Activated T-helper 1 cell treated with Interleukin-2 at 50 U/mL for 16 hours (primary cell): ENCODE measurements around the gene PRKCA.
"Not testable (repeated sequence)": the region's sequence is repeated elsewhere in the genome, so short reads cannot be mapped to it uniquely, and the experiment has no call there.

Experiments used
- DNase-seq: peaks from one replicate; pipeline ENCODE4 v3.0.0-alpha.2; 2020; ENCODE audit warnings: low read depth

PRKCA gene

DNA sequence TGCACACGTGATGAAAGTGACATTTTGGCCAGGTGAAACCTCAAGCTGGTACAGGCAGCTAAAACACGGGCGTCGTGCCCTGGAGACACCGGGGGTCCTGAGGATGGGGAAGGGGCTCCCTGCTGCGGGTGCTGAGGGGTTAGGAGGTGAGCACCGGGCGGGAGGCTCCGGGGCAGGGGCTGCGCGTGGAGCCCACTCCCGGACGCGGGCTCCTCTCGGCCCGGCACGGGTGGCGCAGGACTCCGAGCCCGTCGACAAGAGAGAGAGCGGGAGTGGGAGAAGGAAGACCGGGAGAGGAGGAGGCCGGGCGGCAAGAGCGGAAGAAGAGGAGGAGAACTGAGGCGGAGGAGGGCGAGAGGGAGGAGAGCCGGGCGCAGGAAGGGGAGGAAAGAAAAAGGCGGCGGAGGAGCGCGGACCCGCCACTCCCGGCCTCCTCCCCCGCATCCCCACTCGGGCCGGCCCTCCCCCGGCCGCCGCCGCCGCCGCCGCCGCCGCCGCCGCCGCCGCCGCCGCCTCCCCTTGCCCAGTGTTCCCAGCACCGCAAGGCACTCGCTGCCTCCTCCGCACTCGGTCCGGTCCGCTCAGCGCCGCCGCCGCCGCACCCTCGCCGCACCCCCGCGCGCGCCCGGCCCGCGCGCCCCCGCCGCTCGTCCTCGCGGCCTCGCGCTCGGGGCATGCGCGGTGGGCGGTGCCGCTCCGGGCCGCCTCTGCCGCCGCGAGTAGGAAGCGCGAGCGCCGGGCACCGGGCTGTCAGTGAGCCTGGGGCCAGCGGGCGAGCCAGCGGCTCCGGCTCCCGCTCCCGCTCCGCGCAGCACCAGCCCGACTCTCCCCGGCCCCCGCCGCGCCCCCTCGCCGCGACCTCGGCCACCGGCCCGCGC is at the start of gene PRKCA:
PRKCA (plus strand) TSS at position 750 of the 878 bp plus-strand sequence.
- peak; percentile 68 for DNase-seq

DNA sequence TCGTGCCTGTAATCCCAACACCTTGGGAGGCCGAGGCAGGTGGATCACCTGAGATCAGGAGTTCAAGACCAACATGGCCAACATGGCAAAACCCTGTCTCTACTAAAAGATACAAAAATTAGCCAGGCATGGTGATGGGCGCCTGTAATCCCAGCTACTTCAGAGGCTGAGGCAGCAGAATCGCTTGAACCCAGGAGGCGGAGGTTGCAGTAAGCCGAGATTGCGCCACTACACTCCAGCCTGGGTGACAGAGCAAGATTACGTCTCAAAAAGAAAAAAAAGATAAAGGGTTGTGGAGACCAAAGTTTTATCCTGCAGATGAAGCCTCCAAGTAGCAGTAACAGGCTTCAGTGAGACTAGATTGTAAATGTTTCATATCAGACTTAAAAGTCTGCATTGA is 49.0 kb upstream of the PRKCA start:
- not testable (repeated sequence) for DNase-seq

DNA sequence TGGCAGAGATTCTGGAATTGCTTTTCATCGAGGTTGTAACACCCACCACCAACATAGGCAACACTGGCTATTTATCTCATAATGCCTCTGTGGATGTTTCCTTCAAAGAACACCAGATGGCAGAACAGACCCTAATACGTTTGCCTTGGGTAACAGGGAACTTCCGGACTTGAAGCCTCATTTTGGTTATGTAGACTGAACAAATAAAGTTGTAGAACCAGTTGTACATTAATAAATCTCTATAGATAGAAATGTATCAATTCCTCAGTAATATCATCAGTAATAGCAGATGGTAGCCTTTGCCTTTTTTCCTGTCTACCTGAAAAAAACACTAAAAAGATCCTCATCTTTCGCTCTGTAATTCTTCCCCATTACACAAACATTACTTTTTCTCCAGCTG is 47.3 kb upstream of the PRKCA start:
- DNase-seq, result peak; percentile 4

DNA sequence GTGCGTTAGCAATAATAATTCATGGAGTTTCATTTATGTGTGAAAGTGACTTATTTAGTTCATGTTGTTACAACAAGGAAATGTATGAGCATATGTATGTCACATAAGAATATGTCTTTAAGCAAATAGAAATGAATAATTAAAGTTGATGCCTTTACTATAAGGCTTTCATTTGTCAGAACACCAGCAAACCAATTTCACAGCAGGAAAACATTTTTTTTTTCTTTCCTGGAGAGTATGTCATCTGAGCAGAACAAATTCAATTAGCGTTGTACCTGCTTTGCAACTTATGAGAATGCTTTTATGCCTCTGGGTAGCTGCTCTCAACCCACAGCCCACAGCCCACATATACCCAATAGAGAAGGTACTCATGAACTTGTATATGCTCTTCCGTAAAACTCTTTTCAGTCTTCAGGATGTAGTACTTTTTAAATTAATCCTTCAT is 46.9 kb upstream of the PRKCA start:
- DNase-seq, result no peak

DNA sequence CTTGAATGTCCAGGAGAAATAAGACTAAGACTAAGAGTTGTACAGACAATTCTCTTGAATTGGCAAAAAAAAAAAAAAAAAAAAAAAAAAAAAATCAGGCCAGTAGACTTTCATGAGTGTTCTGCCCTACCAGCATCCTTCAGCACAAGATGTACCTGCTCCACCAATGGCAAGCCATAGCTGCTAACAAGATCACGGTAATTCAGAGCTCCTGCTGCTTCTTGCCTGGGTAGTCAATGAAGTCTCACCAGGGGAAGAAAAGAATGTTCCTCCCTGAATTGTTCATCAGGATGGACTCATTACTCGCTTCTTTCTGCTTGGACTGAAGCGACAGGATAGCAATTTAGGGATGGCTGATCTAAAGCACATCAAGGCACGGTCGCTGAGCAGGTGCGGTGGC is 42.1 kb upstream of the PRKCA start:
- DNase-seq, result no peak

DNA sequence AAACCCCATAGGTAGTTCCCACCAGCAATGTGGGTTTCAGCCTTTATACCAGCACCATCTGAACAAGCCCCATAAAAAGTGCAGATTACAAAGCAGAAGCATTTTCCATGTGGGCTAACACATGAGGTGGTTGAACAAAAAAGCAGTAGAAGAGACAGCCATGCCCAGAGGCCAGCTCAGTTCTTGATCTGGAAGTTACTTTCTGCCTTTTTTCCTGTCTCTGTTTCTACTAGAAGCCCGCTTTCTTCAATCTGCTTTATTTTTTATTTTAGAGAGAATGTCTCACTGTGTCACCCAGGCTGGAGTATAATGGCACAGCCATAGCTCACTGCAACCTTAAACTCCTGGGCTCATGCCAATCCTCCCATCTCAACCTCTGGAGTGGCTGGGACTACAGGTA is 41.7 kb upstream of the PRKCA start:
- DNase-seq, result no peak

DNA sequence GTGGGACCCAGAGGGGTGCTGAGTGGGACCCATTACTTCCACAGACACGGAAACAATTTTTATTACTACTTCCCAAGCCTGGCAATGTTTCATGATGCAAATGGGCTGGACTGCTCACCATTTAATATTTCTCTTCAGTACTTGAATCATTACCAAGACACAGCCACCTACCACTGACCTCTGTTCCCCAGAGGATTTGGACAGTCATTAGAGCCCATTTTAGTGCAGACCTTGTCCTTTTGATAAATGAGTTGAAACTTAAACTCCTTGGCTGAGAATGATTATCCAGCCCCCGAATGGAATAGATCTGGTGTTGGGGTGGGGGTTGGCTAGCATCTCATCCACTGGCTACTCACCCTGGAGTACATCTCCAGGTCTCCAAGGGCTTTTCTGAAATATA is 39.6 kb upstream of the PRKCA start:
- no peak for DNase-seq

DNA sequence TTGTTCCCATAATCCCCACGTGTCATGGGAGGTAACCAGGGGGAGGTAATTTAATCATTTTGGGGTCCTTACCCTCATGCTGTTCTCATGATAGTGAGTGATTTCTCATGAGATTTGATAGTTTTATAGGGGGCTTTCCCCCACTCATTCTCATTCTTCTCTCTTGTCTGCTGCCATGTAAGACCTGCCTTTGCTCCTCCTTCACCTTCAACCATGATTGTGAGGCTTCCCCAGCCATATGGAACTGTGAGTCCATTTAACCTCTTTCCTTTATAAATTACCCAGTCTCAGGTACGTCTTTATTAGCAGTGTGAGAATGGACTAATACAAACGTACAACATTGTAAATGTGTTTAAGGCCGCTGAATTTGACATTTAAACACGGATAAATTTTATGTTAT is 37.7 kb upstream of the PRKCA start:
- no peak for DNase-seq

DNA sequence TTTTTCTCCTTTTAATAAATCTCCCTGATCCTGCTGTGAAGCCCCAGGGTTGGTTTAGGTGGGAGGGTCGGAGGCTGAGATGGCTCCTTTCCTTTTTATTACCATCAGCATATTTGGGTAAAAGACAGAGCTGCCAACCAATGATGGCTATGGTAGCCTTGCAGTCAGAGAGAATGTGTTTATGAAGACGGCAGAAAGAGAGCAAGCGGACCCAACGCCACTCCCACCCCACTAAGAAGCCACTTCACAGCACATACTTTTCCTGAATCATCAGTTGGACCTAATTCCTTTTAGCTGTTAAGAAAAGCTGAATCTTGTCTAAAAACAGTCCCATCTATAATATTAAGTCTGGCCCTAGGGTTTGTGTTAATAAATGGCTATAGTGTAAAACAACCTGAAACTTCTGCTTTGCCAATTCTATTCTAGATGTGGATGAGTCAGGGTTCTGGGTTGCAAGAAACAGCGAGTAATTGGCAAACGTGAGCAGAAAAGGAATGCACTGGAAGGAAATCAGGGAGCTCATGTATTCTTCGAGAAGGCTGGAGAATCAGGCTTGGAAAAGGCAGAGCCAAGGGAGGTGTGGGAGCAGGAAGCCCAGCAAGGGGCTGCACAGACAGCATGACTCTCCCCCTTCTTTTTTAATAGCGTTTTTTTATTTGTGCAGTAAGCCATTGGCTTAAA is 34.0 kb upstream of the PRKCA start:
- DNase-seq, result no peak

DNA sequence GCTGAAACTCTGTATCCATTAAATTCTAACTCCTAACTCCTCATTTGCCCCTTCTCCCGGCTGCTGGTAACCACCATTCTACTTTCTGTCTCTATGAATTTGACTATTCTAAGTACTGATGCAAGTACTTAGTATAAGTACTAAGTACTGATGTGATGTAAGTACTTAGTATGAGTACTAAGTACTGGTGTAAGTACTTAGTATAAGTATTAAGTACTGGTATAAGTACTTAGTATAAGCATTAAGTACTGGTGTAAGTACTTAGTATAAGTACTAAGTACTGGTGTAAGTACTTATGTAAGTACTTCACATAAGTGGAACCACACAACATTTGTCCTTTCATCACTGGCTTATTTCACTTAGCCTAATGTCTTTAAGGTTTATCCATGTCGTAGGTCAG is 32.3 kb upstream of the PRKCA start:
- DNase-seq, result no peak

DNA sequence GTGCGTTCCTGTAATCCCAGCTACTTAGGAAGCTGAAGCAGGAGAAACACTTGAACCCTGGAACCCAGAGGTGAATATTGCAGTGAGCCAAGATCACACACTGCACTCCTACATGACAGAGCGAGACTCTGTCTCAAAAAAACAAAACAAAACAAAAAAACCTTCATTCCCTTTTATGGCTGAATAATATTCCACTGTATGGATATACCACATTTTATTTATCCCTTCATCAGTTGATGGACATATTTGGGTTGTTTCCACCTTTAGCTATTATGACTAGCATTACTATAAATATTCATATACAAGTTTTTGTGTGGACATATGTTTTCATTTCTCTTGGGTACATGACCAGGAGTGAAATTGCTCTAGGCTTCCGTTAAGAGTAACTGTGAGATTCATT is 30.9 kb upstream of the PRKCA start:
- DNase-seq, result no peak

DNA sequence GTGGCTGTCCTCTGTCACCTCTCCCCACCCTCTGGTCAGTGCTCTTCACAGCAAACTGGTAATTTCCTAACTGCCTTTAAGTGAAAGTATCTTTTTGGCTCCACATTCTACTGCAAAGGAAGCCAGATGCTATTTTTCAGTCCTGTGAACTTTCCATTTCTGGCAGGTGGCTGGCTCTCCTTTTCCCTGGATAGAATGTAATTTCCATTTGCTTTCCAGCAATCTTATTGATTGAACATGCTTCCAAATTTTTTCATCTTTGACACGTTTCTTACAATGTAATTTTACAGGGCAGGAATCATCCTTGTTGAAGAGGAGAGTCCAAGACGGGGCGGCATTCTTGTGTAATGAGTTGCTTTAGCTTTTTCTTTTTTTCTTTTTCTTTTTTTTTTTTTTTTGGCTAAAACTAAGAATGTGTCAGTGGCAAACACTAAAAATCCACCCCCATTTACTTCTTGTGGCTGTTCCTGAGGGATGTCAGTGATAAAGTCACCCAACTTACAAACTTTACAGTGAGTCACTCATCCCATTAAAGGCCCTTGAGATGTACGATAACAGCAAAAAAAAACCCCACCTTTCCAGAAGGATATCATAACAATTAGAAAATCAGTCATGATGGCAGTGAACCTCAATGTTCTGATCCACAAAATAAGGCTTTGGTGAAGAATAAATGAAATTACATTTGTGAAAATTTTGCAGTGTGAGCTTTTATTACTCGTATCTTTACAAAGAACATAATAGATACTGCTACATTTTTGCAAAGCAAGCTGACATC is 29.4 kb upstream of the PRKCA start:
- no peak for DNase-seq

DNA sequence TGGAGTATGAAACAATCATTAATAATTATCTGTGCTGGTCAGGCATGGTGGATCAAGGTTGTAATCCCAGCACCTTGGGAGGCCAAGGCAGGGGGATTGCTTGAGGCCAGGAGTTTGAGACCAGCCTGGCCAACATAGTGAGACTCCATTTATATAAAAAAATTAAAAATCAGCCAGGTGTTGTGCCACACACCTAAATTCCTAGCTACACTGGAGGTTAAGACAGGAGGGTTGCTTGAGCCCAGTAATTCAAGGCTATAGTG is 28.9 kb upstream of the PRKCA start:
- no peak for DNase-seq

DNA sequence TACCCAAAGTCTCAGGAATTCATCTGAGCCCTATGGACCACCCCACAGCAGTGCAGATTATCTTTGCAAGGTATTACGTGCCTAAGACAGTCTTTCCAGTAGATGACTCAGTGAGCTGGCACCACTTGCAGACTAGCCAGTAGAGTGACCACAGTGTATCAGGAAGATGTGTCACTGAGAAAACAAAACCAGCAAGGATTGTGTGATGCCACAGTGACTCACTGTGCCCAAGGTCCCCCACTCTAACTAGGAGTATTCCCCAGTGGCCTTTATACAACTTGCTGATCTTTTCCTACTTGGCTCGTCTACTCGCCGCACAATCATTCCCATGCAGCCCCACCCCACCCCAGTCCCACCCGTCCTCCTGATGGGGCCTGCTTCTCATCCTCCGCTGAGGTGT is 26.8 kb upstream of the PRKCA start:
- DNase-seq, result no peak

DNA sequence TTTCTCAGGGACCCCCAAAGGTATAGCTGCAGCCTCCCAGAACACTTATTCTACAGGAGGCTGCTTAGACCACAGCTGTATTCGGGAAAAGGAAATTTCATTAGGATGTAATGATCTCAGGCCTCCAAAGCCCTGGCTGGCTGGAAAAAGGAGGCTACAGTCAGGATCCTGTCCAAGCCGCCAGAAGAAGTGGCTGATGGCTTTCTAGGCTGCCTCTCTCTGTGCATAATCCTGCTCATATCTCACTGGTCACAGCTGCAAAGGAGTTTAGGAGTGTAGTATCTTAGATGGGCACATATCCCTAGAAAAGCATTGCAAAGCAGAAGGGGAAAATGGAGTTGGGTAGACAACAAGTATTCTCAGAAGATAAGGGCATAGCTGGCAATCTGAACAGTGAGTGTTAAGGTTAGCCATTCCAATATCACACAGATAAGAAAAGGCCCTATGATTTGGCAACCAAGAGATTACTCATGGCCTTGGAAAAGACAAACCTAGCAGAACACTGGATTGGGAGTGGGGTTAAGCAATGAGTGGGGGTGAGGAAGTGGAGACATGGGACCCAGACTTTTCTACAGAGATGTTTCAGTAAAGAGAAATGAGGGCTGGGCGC is 26.0 kb upstream of the PRKCA start:
- no peak for DNase-seq

DNA sequence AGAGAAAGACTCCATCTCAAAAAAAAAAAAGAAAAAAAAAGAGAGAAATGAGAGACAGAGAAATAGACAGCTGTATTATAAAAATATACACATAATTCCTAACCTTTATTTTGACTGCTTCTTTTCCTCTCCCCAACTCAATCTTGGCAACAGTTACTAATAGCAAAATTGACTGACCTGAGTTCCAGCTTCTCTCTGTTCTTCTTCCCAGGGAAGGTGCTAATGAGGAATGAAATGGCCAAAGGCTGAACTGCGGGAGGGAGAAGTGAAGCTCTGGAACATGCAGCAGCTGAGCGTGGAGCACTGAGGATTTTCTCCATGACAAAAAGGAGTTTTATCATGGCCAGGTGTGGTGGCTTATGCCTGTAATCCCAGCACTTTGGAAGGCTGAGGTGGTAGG is 25.2 kb upstream of the PRKCA start:
- DNase-seq, result no peak

DNA sequence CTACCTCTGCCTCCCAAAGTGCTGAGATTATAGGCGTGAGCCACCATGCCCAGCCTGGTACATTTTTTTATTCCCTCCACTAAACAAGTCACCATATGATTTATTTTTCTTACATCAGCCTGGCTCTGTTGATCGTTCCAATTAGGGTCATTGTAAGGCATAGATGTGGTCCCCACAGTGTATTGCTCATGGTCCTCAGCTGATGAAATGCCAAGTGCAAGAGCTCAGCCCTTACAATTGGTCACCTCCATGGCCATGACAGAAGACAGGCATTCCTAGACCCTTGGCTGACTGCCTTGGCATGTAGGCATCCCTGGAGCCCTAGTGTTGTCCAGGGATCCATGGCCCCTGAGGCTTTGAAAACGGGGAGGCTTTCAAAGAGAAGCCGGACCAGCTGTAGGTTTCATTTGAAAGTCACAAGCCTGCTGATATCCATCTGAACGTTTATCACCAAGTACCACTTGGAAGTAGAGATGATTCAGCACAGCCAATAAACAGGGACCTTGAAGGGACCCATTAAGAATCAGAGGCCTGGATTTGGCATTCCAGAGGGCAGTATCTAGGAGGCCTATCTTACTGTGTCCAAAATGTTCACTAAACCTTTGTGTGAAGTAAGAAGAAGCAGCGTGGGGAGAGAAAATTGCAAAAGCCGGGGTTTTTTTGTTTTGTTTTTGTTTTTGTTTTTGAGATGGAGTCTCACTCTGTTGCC is 20.6 kb upstream of the PRKCA start:
- DNase-seq, result no peak

DNA sequence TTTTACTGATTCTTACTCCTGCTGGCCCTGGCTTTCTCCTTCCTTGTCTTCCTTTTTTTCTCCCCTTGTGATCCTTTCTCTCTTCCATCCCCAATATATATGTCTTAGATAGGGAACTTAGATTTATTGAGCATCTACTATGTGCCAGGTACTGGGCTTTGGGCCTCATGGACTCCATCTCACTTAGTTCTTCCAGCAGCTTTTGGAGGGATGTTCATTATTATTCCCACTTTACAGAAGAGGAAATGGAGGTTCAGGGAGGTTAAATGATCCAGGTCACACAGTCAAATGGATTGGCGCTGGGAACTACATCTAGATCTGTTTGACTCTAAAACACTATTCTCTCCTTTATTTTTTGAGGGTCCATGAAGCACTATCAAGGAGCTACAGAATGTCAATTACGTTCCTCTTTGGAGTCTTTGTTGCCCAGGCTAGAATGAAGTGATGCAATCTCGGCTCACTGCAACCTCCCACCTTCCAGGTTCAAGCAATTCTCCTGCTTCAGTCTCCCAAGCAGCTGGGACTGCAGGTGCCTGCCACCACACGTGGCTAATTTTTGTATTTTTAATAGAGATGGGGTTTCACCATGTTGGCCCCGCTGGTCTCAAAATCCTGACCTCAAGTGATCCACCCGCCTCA is 19.0 kb upstream of the PRKCA start:
- no peak for DNase-seq

DNA sequence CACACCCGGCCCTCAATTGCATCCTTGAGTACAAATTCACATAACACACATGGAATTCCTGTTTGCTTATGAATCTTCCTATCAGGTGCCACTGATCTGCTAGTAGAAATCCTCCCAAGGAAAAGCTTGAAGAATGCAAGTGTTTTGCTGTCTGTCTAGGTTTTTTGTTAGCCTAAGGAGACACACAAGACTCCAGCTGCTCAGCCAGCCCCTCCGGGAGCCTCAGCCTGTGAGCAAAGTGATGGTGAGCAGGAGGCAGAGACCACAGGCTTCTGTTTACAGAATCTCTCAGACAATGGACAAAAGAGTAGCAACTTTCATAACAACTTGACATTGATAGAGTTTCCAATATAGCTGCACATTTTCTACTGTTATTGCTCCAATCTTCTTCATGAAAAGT is 18.4 kb upstream of the PRKCA start:
- no peak for DNase-seq

DNA sequence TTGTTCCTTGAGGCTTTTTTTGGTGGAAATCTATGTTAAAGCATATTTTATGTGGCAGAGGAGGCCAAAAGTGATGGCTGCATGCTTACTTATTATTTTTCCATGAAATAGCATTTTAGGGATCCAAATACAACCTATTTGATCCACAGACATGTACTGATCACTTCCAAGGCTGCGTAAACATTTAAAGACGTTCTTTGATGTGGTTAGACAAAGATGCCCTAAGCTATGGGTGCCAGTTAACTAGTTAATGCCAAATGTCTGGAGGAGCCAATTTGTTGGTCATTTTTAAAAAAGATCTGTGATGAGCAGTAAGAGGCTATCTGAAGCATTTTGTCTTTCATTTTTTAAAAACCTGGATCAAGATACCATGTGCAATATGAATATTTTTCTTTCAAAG is 17.3 kb upstream of the PRKCA start:
- DNase-seq, result no peak

DNA sequence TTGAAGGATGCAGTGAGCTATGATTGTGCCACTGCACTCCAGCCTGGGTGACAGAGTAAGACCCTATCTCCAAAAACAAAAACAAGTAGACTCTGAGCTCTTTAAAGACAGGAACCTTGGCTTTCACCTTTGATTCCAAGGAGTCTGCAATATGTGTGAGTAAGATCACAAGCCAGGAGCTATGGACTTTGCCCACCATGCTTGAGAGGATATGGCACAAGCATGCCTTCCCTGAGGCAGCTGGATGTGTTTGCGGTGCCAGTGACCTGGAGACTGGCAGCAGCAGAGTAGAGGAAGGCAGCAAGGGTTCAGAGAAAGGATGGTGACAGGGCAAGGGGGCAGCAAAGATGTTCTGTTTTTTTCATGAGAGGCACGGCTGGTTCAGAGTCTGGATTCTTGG is 14.5 kb upstream of the PRKCA start:
- DNase-seq, result no peak
